Hepatocyte (in vitro differentiated cells): ENCODE results near the gene SWAP70. TPM values are rescaled to one million over a fixed set of nuclear protein-coding genes. Genes with fewer than 3 reads are reported as not detected.

Experiments
- DNase-seq: peaks from one replicate; pipeline ENCODE4 v3.0.0-alpha.2; 2016; ENCODE audit warnings: low spot score
- H2AFZ ChIP-seq: fragments of 200-600 bp; sonication (generic); 2 replicates; pipeline ENCODE4 v1.6.0; 2016; ENCODE audit warnings: antibody characterized with exemption, mild to moderate bottlenecking
- H3K27ac ChIP-seq: fragments of 200-600 bp; sonication (generic); 2 replicates; pipeline ENCODE4 v1.5.1; 2016; ENCODE audit warnings: mild to moderate bottlenecking
- H3K27me3 ChIP-seq: fragments of 200-600 bp; sonication (generic); 2 replicates; pipeline ENCODE4 v1.6.1; 2016
- H3K36me3 ChIP-seq: fragments of 200-600 bp; sonication (generic); replicated peaks from 2 replicates; pipeline ENCODE4 v1.5.1; 2016; ENCODE audit warnings: low read depth; ENCODE audit not compliant: insufficient read depth
- H3K4me1 ChIP-seq: fragments of 200-600 bp; sonication (generic); 2 replicates; pipeline ENCODE4 v1.5.1; 2016; ENCODE audit warnings: mild to moderate bottlenecking, moderate library complexity; ENCODE audit not compliant: insufficient read depth
- H3K4me2 ChIP-seq: fragments of 200-600 bp; sonication (generic); 2 replicates; pipeline ENCODE4 v1.6.0; 2016
- H3K4me3 ChIP-seq: fragments of 200-600 bp; sonication (generic); 2 replicates; pipeline ENCODE4 v1.5.1; 2016; ENCODE audit warnings: mild to moderate bottlenecking
- H3K79me2 ChIP-seq: fragments of 200-600 bp; sonication (generic); 2 replicates; pipeline ENCODE4 v1.6.0; 2017; ENCODE audit warnings: mild to moderate bottlenecking
- H3K9me2 ChIP-seq: fragments of 200-600 bp; sonication (generic); replicated peaks from 2 replicates; pipeline ENCODE4 v1.6.0; 2017; ENCODE audit warnings: mild to moderate bottlenecking; ENCODE audit not compliant: insufficient read depth
- H3K9me3 ChIP-seq: fragments of 200-600 bp; sonication (generic); 2 replicates; pipeline ENCODE4 v1.5.1; 2016; ENCODE audit warnings: low read depth, mild to moderate bottlenecking
- H4K20me1 ChIP-seq: fragments of 200-600 bp; sonication (generic); 2 replicates; pipeline ENCODE4 v1.6.0; 2016; ENCODE audit warnings: mild to moderate bottlenecking; ENCODE audit not compliant: insufficient read depth, poor library complexity, severe bottlenecking
- EZH2 ChIP-seq: fragments of 200-600 bp; sonication (generic); IDR thresholded peaks from 2 replicates; pipeline ENCODE4 v1.6.1; 2016; ENCODE audit warnings: antibody characterized with exemption, mild to moderate bottlenecking, borderline replicate concordance
- EZH2phosphoT487 ChIP-seq: fragments of 200-600 bp; sonication (generic); IDR thresholded peaks from one replicate; pipeline ENCODE4 v1.6.1; 2018; ENCODE audit warnings: antibody characterized with exemption, mild to moderate bottlenecking, low read depth, moderate library complexity; ENCODE audit not compliant: unreplicated experiment, severe bottlenecking
- WGBS: methylation state at CpG from one replicate; pipeline ENCODE4 v1.1.6; 2016; ENCODE audit warnings: low lambda C conversion rate; ENCODE audit errors: missing lambda C conversion rate; 5-methylcytosine and 5-hydroxymethylcytosine counted together
- polyA plus RNA-seq: library from polyadenylated mRNA; unstranded; fragments of >200 nt; fragmentation: Nextera tagmentation; extraction: Ambion mirVana; gene quantifications from 2 replicates; pipeline ENCODE4 v1.2.1, GENCODE V29; 2016
- total RNA-seq: library from RNA; depleted of rRNA; stranded (reverse); fragments of >200 nt; gene quantifications from 2 replicates; pipeline ENCODE4 v1.2.3, GENCODE V29; 2014
- TF ChIP-seq, protein P1 (sequence below): fragments of 200-600 bp; sonication (generic); IDR thresholded peaks from 2 replicates; pipeline ENCODE4 v1.5.1; 2016; ENCODE audit warnings: antibody characterized with exemption, mild to moderate bottlenecking; ENCODE audit not compliant: poor library complexity

SWAP70 gene
- total and polyA plus RNA-seq, 2 experiments from 2014 or later = 15.6 to 17.3 TPM

DNA sequence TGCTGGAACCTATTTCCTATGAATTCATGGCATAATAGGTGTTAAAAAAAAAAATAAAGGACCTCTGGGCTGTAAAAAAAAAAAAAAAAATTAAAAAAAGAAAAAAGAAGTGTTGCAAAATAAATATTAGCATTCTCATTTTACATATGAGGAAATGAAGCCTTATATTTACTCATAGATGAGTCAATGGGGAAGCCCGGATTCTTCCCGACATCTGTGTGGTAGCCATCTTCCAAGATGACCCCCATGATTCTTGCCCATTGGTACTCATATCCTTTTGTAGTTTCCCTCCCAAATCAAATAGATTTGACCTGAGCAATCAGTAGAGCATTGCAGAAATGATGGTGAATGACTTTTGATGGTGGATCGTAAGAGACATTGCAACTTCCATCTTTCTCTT is 3.0 kb upstream of the SWAP70 start:
- H2AFZ ChIP-seq = no peak overlapping the region
- no peak overlapping the region for H3K4me3 ChIP-seq
- no peak overlapping the region for H3K4me2 ChIP-seq
- no peak overlapping the region for H3K27ac ChIP-seq
- H3K4me1 ChIP-seq = no peaks in the 10 kb centered on the region
- peaks cover 22% of the 10 kb centered on the region for H3K79me2 ChIP-seq
- no peaks in the 10 kb centered on the region for H3K36me3 ChIP-seq
- peaks cover 4% of the 10 kb centered on the region for H3K9me3 ChIP-seq
- no peaks in the 10 kb centered on the region for H3K9me2 ChIP-seq
- no peaks in the 10 kb centered on the region for H4K20me1 ChIP-seq
- no peak for TF ChIP-seq EZH2phosphoT487
- TF ChIP-seq, protein P1, sequence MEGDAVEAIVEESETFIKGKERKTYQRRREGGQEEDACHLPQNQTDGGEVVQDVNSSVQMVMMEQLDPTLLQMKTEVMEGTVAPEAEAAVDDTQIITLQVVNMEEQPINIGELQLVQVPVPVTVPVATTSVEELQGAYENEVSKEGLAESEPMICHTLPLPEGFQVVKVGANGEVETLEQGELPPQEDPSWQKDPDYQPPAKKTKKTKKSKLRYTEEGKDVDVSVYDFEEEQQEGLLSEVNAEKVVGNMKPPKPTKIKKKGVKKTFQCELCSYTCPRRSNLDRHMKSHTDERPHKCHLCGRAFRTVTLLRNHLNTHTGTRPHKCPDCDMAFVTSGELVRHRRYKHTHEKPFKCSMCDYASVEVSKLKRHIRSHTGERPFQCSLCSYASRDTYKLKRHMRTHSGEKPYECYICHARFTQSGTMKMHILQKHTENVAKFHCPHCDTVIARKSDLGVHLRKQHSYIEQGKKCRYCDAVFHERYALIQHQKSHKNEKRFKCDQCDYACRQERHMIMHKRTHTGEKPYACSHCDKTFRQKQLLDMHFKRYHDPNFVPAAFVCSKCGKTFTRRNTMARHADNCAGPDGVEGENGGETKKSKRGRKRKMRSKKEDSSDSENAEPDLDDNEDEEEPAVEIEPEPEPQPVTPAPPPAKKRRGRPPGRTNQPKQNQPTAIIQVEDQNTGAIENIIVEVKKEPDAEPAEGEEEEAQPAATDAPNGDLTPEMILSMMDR = no peak
- no peak for TF ChIP-seq EZH2
- H3K27me3 ChIP-seq = no peaks in the 10 kb centered on the region
- DNase-seq = no peak
- 96% methylated on average over 3 of the region's 3 CpGs for WGBS

DNA sequence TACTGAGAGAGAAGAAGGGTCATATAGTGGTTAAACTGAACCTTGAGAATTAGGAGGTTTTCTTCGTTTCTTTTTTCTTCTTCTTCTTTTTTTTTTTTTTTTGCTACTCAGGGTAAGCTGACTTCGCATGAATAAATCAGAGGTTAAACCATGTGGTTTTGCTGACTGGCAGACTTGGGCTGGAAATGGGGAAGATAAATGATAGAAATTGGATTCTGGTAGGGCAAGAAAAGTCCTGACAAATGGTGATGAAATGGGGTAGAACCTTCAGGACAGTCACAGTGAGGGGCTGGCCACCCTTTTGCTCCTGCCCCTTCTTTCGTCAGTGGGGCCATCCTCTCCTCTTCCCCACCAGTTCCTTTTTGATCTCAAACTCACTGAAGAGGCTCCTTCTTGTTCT is 1.6 kb upstream of the SWAP70 start:
- DNase-seq = no peak
- TF ChIP-seq, protein P1 = no peak
- TF ChIP-seq EZH2phosphoT487 (no peak), EZH2 (no peak)
- peaks cover 9% of the 10 kb centered on the region for H3K9me3 ChIP-seq
- no peak overlapping the region for H2AFZ ChIP-seq
- H3K27ac ChIP-seq = no peak overlapping the region
- H3K27me3 ChIP-seq = no peaks in the 10 kb centered on the region
- peaks cover 34% of the 10 kb centered on the region for H3K79me2 ChIP-seq
- WGBS = 88% methylated on average over 3 of the region's 3 CpGs
- no peaks in the 10 kb centered on the region for H3K36me3 ChIP-seq
- no peaks in the 10 kb centered on the region for H3K9me2 ChIP-seq
- no peak overlapping the region for H3K4me2 ChIP-seq
- H3K4me1 ChIP-seq = no peaks in the 10 kb centered on the region
- H3K4me3 ChIP-seq = no peak overlapping the region
- no peaks in the 10 kb centered on the region for H4K20me1 ChIP-seq

DNA sequence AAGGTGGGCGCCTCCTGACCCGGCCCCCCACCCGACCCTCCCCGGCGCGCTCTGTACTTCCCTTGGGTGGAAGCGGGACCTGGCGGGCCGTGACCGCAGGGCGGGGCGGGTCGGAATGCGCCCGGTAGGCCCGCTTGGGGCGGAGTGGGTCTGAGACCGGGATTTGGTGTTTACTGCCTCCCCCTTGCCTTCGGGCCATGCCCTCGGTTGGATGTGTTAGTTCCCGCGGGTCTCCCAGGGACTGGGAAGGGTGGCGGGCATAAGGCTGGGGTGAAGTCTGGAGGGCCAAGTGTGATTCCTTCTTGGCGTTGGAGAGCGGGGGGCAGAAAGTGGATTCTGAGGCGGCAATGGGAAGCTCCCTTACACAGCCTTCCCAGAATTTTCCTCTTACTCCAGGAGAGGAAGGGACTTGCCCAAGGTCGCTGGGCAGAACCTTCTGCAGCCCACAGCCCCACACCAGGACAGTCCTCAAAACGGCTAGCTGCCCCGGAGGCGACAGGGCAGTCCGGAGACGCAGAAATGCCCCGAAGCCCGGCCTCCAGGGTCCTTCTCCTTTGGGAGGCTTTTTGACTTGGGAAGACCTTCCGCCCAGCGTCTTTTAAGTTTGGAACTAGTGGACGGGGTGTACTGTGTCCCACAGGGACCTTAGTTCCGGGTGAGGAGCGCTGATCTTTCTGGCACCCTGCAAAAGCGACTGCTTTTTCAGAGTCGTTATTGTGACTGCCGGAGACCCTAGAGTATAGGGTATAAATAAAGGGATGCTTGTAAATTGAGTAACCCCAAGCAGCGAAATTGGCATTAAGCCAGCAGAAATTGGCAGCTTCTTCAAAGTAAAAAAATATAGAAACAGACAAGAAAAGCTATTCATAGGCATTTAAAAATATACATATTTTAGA is 647 bp downstream of the SWAP70 start:
- no peaks in the 10 kb centered on the region for H3K36me3 ChIP-seq
- peaks cover 55% of the 10 kb centered on the region for H3K79me2 ChIP-seq
- H3K4me3 ChIP-seq = peak overlapping the region; percentile 88
- peak overlapping the region; percentile 88 for H3K4me2 ChIP-seq
- H4K20me1 ChIP-seq = no peaks in the 10 kb centered on the region
- H2AFZ ChIP-seq = peak overlapping the region; percentile 98
- H3K9me3 ChIP-seq = peaks cover 9% of the 10 kb centered on the region
- no peaks in the 10 kb centered on the region for H3K27me3 ChIP-seq
- no peaks in the 10 kb centered on the region for H3K9me2 ChIP-seq
- 3% methylated on average over 34 of the region's 43 CpGs for WGBS
- peak; percentile 11 for DNase-seq
- H3K4me1 ChIP-seq = no peaks in the 10 kb centered on the region
- TF ChIP-seq, protein P1 = no peak
- TF ChIP-seq EZH2phosphoT487 = no peak
- no peak for TF ChIP-seq EZH2
- peak overlapping the region; percentile 82 for H3K27ac ChIP-seq
